Activated naive CD4-positive, alpha-beta T cell (primary cell): ENCODE data around the gene ZNF140.
A peak's percentile ranks its signal among the peaks of the same experiment; 100 is the strongest.

Experiments used
- DNase-seq, 4 experiments: peaks; one replicate each; lab custom pipeline; 2025; lab: John Stamatoyannopoulos, UW

ZNF140 gene

GRCh38 chr12:133080368-133081158 lies at the start of gene ZNF140:
ZNF140 (plus strand) TSS chr12:133080923; CDS start chr12:133081321, 398 bp downstream.
- peak; percentile 89 to 91 (median 90) for DNase-seq

GRCh38 chr12:133037207-133038005 lies 43.3 kb upstream of the ZNF140 start, which contains the start of gene ZNF84:
ZNF84 (plus strand) TSS chr12:133037509; CDS start chr12:133041468, 3,959 bp downstream.
- peak; percentile 90 to 95 (median 91) for DNase-seq

GRCh38 chr12:133038118-133038709 lies 42.5 kb upstream of the ZNF140 start:
- DNase-seq = no peak

GRCh38 chr12:133046698-133047097 lies 34.0 kb upstream of the ZNF140 start:
- no peak for DNase-seq

GRCh38 chr12:133057446-133057845 lies 23.3 kb upstream of the ZNF140 start:
- no peak for DNase-seq

- no peak for DNase-seq
These were observed 22.3 kb upstream of the ZNF140 start for GRCh38 chr12:133058203-133059113.

- no peak for DNase-seq
These were observed 18.8 kb upstream of the ZNF140 start for GRCh38 chr12:133061954-133062353.

GRCh38 chr12:133063556-133063955 lies 17.2 kb upstream of the ZNF140 start:
- no peak for DNase-seq

- DNase-seq = no peak
These were observed 6.9 kb upstream of the ZNF140 start for GRCh38 chr12:133073836-133074235.

- DNase-seq = peak; percentile 89 to 92 (median 90)
These were observed 726 bp upstream of the ZNF140 start for GRCh38 chr12:133080026-133080367.

- DNase-seq = no peak
These were observed 547 bp downstream of the ZNF140 start for GRCh38 chr12:133081159-133081780.

GRCh38 chr12:133083345-133083744 lies 2.6 kb downstream of the ZNF140 start:
- no peak for DNase-seq

GRCh38 chr12:133105620-133106019 lies 24.9 kb downstream of the ZNF140 start:
- no peak for DNase-seq

- DNase-seq = no peak
These were observed 25.5 kb downstream of the ZNF140 start for GRCh38 chr12:133106253-133106652.

GRCh38 chr12:133107121-133107520 lies 26.4 kb downstream of the ZNF140 start:
- DNase-seq = no peak

- DNase-seq = no peak
These were observed 27.4 kb downstream of the ZNF140 start for GRCh38 chr12:133108150-133108549.

GRCh38 chr12:133120385-133121191 lies 39.9 kb downstream of the ZNF140 start:
- DNase-seq = no peak

- DNase-seq = no peak
These were observed 44.0 kb downstream of the ZNF140 start for GRCh38 chr12:133124674-133125073.

GRCh38 chr12:133129368-133130037 lies 48.8 kb downstream of the ZNF140 start:
- DNase-seq = no peak
